Glutamatergic neuron (in vitro differentiated cells): Measurements from ENCODE around the gene BTBD9. TPM values are rescaled to one million over a fixed set of nuclear protein-coding genes. Genes with fewer than 3 reads are reported as not detected.

Source experiments
- DNase-seq: peaks from one replicate; pipeline ENCODE4 v3.0.0; 2022
- H3K27ac Mint-ChIP-seq: one replicate; pipeline ENCODE4 v1.8.0; 2020; ENCODE audit warnings: mild to moderate bottlenecking, mixed read lengths, inconsistent platforms; ENCODE audit not compliant: unreplicated experiment
- H3K27me3 Mint-ChIP-seq: one replicate; pipeline ENCODE4 v1.8.0; 2020; ENCODE audit warnings: mild to moderate bottlenecking, moderate library complexity, mixed read lengths, inconsistent platforms; ENCODE audit not compliant: unreplicated experiment
- H3K36me3 Mint-ChIP-seq: one replicate; pipeline ENCODE4 v1.8.0; 2020; ENCODE audit warnings: mild to moderate bottlenecking, mixed read lengths, inconsistent platforms; ENCODE audit not compliant: unreplicated experiment
- H3K4me1 Mint-ChIP-seq: one replicate; pipeline ENCODE4 v1.8.0; 2020; ENCODE audit warnings: mild to moderate bottlenecking, low read depth, mixed read lengths, inconsistent platforms; ENCODE audit not compliant: unreplicated experiment
- H3K4me3 Mint-ChIP-seq: one replicate; pipeline ENCODE4 v1.8.0; 2020; ENCODE audit warnings: mild to moderate bottlenecking, mixed read lengths, inconsistent platforms; ENCODE audit not compliant: unreplicated experiment
- H3K9me3 Mint-ChIP-seq: one replicate; pipeline ENCODE4 v1.8.0; 2020; ENCODE audit warnings: mild to moderate bottlenecking, moderate library complexity, mixed read lengths, inconsistent platforms; ENCODE audit not compliant: unreplicated experiment
- total RNA-seq: library from RNA; stranded (reverse); fragmentation: NEBNext Ultra II Directional; extraction: Animal tissue kit (Norgen Biotek cat#: 25700); gene quantifications from one replicate; pipeline ENCODE4 v1.2.1, GENCODE V29; 2021; ENCODE audit not compliant: unreplicated experiment
- TF ChIP-seq, protein P1 (sequence below): fragments of 200-600 bp; sonication (generic); IDR thresholded peaks from one replicate; pipeline ENCODE4 v1.5.0; 2021; ENCODE audit not compliant: partially characterized antibody, unreplicated experiment

BTBD9 gene
- total RNA-seq, 1 donor from 2014 or later: 18.8 TPM

DNA sequence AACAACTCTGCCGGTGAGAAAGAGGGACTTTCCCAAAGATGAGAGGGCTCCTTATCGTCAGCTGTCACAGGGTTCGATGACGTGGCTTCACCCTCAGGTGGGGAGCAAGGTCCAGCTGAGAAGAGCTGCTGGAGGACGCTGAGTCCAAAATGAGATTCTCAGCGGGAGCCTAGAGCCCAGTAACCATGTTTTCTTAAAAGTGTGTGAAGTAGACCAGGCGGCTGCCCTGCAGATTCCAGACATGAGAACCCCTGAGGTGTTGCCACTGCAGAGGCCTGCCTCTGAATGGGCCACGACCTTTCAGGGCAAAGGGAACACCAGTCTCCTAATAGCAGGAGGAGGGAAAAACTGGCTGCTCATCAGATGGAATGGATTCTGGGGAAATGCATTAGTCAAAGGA, 375.1 kb downstream of the BTBD9 start:
- H3K4me1 Mint-ChIP-seq: peaks cover 28% of the 10 kb centered on the region
- peaks cover 3% of the 10 kb centered on the region for H3K27me3 Mint-ChIP-seq
- H3K27ac Mint-ChIP-seq: no peak overlapping the region
- peaks cover 2% of the 10 kb centered on the region for H3K9me3 Mint-ChIP-seq
- no peak overlapping the region for H3K4me3 Mint-ChIP-seq
- no peak for DNase-seq
- TF ChIP-seq, protein P1, sequence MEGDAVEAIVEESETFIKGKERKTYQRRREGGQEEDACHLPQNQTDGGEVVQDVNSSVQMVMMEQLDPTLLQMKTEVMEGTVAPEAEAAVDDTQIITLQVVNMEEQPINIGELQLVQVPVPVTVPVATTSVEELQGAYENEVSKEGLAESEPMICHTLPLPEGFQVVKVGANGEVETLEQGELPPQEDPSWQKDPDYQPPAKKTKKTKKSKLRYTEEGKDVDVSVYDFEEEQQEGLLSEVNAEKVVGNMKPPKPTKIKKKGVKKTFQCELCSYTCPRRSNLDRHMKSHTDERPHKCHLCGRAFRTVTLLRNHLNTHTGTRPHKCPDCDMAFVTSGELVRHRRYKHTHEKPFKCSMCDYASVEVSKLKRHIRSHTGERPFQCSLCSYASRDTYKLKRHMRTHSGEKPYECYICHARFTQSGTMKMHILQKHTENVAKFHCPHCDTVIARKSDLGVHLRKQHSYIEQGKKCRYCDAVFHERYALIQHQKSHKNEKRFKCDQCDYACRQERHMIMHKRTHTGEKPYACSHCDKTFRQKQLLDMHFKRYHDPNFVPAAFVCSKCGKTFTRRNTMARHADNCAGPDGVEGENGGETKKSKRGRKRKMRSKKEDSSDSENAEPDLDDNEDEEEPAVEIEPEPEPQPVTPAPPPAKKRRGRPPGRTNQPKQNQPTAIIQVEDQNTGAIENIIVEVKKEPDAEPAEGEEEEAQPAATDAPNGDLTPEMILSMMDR: no peak
- H3K36me3 Mint-ChIP-seq: no peaks in the 10 kb centered on the region

DNA sequence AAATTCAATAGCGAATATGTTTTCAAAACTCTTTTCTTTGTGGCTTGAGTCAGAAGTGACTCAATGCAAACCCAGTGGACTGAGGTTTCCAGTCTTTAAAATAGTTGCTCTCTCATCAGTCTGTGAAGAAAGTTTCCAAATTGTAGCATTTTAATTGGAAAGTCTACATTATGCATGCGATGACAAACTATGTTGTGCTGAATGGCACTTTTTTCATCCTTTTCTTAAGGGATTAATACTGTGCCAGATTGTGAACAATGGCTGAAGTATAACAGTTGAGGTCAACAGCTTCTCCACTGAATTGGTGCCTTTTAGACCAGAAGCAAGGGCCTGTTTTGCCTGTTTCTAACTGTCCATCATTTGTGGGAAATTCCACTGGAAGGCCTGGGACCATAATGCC, 377.1 kb downstream of the BTBD9 start:
- Mint-ChIP-seq H3K4me3 (no peak overlapping the region), H3K36me3 (no peaks in the 10 kb centered on the region), H3K27me3 (peaks cover 3% of the 10 kb centered on the region), H3K4me1 (peaks cover 23% of the 10 kb centered on the region), H3K9me3 (peaks cover 2% of the 10 kb centered on the region), H3K27ac (peak overlapping the region; percentile 56)
- no peak for DNase-seq
- TF ChIP-seq, protein P1: no peak

DNA sequence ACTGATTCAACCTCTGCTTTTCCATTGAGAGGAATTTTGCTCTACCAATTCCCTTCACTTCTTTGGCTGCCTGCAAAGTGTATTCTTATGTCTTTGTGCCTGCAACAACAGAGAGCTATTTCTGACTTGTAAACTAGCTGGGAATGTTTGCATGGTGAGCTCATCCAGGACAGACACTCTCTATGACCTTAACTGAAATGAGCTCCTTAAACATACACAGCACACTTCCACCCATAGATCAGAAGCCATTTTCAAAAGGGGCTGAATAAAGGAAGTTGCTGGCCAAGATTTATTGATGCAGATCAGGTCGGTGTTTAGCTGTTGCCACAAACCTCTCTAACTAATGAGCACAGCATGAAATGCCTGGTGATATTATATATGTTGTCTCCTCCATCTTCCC, 377.7 kb downstream of the BTBD9 start:
- Mint-ChIP-seq H3K4me1 (peaks cover 21% of the 10 kb centered on the region), H3K27ac (peak overlapping the region; percentile 56), H3K9me3 (peaks cover 2% of the 10 kb centered on the region), H3K36me3 (no peaks in the 10 kb centered on the region), H3K27me3 (peaks cover 3% of the 10 kb centered on the region), H3K4me3 (no peak overlapping the region)
- no peak for DNase-seq
- TF ChIP-seq, protein P1: no peak

DNA sequence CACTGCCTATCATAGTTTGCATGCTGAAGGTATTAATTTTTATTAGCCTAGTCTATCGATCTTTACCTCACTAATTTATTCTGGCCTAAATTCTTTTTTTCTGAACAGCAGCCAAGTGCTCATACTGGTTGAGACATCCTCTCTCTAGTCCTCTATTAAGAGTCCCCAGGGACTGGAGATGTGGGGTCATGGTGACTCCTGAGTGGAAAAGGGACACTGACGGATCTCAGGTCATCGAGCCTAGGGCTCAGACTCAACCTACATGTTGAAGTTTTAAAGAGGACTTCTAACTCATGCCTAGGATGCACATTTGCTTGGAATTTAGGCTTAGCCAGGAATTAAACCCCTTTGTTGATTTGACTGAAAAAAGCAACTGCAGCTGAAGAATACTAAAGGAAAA, 378.1 kb downstream of the BTBD9 start:
- Mint-ChIP-seq H3K9me3 (peaks cover 2% of the 10 kb centered on the region), H3K4me1 (peaks cover 18% of the 10 kb centered on the region), H3K36me3 (no peaks in the 10 kb centered on the region), H3K27me3 (peaks cover 3% of the 10 kb centered on the region), H3K27ac (peak overlapping the region; percentile 56), H3K4me3 (no peak overlapping the region)
- TF ChIP-seq, protein P1: no peak
- DNase-seq: no peak

DNA sequence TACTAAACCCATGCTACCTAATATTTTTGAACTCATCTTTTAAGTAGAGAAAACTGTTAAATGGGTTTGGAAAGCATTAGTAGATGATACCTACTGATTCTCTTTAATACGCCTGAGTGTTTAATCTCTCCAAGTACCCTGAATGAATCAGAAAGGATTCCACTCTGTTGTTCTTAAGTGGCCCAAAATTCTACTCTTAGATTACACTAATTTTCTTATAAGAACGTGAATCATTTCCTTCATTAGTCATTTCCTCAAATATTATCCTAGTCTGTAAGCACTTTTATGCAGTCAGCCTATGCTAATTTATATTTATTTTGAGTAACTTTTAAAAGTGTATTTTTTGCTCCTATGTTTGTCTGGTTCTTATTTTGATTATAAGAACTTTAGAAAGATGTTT, 380.0 kb downstream of the BTBD9 start:
- Mint-ChIP-seq H3K9me3 (no peaks in the 10 kb centered on the region), H3K36me3 (peaks cover 3% of the 10 kb centered on the region), H3K4me1 (peaks cover 18% of the 10 kb centered on the region), H3K27me3 (no peaks in the 10 kb centered on the region), H3K4me3 (no peak overlapping the region), H3K27ac (no peak overlapping the region)
- DNase-seq: no peak
- TF ChIP-seq, protein P1: no peak
